Measurements from ENCODE around the gene TASL.
"Not testable (repeated sequence)": the region's sequence is repeated elsewhere in the genome, so short reads cannot be mapped to it uniquely, and the experiment has no call there.

The TASL gene

DNA sequence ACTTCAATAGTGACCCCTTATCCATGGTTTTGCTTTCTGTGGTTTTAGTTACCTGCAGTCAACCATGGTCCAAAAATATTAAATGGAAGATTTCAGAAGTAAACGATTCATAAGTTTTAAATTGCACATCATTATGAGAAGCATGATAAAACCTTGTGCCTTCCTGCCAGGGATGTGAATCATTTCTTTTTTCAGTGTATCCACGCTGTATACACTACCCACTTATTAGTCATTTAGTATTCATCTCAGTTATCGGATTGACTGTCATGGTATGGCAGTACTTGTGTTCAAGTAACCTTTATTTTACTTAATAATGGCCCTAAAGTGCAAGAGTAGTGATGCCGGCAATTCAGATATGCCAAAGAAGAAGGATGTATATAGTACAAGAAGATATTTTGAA, 37.7 kb upstream of the TASL start:
- Histone ChIP-seq H3K27ac (no peak overlapping the region), H3K4me3 (no peak overlapping the region)
- no peak for DNase-seq (ENCODE audit: low spot score)
- TF ChIP-seq, protein P1, sequence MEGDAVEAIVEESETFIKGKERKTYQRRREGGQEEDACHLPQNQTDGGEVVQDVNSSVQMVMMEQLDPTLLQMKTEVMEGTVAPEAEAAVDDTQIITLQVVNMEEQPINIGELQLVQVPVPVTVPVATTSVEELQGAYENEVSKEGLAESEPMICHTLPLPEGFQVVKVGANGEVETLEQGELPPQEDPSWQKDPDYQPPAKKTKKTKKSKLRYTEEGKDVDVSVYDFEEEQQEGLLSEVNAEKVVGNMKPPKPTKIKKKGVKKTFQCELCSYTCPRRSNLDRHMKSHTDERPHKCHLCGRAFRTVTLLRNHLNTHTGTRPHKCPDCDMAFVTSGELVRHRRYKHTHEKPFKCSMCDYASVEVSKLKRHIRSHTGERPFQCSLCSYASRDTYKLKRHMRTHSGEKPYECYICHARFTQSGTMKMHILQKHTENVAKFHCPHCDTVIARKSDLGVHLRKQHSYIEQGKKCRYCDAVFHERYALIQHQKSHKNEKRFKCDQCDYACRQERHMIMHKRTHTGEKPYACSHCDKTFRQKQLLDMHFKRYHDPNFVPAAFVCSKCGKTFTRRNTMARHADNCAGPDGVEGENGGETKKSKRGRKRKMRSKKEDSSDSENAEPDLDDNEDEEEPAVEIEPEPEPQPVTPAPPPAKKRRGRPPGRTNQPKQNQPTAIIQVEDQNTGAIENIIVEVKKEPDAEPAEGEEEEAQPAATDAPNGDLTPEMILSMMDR (IDR thresholded peaks at IDR 0.05), result no peak

DNA sequence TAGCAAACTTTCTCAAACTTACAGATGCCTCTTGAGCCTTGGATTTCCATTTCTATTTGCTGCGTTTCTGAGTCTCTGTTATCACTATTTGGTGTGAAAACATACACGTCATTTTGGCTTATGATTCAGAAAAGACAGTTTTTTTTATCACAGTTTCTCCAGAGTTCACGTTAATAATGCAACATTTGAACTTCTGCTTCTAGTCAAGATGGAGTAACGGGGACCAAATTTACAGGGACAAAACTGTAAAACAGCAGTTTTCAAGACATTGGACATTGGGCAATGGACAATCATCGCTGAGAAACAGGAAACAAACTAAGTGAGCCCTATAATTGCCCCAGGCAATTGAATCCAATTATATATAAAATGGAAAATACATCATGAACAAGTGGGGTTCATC, 36.2 kb upstream of the TASL start:
- TF ChIP-seq, protein P1 (IDR thresholded peaks at IDR 0.05), result no peak
- DNase-seq (ENCODE audit: low spot score), result no peak
- Histone ChIP-seq H3K4me3 (no peak overlapping the region), H3K27ac (no peak overlapping the region)

DNA sequence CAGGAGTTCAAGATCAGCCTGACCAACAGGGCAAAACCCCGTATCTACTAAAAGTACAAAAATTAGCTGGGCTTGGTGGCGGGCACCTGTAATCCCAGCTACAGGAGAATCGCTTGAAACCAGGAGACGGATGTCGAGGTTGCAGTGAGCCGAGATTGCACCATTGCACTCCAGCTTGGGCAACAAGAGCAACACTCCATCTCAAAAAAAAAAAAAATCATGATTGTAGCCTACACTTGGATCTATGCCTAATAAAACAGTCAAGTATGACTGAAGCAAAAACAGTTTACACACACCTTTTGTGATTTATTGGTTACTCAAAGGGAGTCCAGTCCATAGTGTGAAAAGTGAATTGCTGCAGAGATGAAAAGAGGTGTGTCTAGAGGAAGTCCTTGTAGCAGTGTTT, 34.7 kb upstream of the TASL start:
- TF ChIP-seq, protein P1 (IDR thresholded peaks at IDR 0.05), result no peak
- no peak overlapping the region for H3K27ac ChIP-seq
- DNase-seq (ENCODE audit: low spot score), result no peak

DNA sequence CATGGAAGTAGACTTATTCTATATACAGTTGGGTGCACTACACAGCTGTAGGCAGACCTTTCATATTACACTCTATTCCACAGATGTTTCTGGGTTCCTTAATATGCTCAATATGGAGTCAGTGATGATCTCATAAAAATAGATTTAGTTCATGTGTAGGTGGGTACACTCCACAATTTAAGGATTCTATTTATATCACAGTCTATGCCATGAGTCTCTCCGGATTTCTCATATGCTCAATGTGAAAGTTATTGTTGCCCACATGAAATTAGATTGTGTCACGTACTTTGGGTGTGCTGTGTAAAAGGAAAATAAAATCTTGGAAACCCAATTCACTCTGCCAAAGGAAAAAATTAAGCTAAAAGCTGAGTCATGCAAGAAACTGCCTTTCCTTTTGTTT, 32.5 kb upstream of the TASL start:
- Histone ChIP-seq H3K4me3 (no peak overlapping the region), H3K27ac (no peak overlapping the region)
- TF ChIP-seq, protein P1 (IDR thresholded peaks at IDR 0.05), result no peak
- no peak for DNase-seq (ENCODE audit: low spot score)

More for the DNA sequence above, 34.7 kb upstream of the TASL start:
- H3K4me3 ChIP-seq, result no peak overlapping the region

DNA sequence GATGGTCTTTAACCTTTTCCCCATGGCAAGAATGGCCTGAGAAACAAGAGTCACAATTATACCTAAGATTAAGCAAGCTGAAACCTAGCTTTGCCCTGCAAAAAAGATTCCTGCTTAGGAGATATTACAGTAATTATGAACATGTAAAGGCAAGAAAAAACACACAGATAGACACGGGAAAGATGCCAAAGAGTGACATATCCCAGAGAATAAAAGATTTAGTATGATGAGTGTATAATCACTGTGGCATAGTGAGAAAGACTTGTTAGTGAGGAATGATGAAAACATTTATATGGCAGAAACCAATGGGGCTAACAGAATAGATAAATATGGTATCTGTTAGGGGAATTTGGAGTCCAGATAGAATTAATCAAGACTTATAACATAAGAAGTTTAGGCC, 29.6 kb upstream of the TASL start:
- DNase-seq (ENCODE audit: low spot score), result no peak
- H3K27ac ChIP-seq, result no peak overlapping the region
- H3K4me3 ChIP-seq, result no peak overlapping the region
- TF ChIP-seq, protein P1 (IDR thresholded peaks at IDR 0.05), result no peak

DNA sequence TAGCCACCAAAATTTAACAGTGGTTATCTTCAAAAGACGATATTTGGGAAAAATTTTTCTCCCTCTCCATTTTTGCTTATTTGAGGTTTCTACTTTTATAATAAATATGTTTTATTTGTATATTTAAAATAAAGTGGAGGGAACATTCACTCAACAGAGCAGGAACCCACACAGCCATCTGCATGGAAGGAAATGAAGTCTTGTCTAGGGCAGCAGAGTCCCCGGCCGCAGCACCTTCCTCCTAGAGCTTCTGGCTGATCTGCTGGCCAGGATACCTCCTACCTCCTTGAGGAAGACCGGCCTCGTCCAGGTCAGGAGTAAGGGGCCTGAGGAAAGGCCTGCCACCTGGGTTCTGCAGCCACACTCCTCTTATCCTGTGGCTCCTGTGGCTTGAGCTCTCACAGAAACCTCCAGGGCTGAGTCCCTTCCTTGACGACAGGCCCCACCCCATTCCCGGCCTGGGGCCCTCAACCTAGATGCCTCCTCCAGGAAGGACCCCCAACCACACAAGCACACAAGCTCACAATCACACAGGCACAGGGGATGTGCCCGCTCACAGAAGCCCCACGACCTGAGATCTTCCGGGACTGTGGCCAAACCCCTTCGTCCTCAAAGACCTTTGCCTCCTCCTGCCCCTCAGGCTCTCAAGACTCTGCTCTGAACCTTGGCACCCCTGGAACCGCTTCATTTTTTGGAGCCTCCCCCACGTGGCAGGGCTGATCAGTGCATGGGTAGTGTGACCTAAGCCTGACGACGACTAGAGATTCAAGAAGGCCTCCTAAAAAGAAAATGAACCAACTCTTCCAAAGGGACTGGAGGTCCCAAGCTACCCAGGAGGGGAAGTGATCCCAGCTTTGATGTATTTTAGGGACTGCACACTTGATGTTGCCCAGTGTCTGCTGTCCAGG, 23.0 kb upstream of the TASL start:
- H3K27ac ChIP-seq, result not testable (repeated sequence)

DNA sequence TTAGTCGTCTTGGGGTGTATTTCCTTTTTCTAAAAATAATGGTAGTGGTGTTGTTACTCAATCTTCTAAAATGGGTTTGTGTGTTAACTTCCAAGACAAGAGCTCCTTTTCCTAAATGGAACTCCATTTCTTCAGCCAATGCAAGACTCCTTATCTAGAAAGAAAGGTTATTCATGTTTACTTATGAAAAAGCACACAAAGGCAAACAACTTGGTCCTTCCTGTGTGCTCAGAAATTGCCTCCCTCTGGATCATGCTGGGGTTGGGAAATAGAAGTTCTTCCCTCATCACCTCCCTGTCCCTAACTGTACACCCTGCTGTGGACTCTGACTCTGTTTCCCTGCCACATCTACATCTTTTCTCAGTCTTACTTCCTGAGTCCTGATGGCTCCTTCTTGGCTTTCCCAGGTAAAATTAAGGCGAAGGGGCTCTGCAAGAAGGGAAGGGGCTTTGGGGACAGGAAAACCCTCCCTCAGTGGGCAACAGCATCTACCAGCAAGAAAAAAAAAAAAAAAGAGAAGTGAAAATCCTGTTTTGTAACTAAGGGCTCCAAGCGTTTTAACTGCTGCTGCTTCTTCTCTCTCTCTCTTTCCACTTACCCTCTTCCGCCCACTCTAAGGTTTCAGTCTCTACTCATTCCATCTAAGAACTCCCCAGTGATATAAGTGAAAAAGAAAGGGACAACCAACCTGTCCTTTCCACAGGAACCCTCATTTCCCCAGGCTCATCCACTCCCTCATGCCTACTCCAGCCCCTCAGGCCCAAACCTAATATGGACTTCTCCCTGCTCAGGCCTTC, 19.8 kb upstream of the TASL start:
- no peak for DNase-seq (ENCODE audit: low spot score)
- TF ChIP-seq, protein P1 (IDR thresholded peaks at IDR 0.05), result no peak
- no peak overlapping the region for H3K4me3 ChIP-seq
- H3K27ac ChIP-seq, result no peak overlapping the region

More for the DNA sequence above, 23.0 kb upstream of the TASL start:
- not testable (repeated sequence) for DNase-seq (ENCODE audit: low spot score); H3K4me3 ChIP-seq

Data from coronary artery (tissue), 2 donors.